Tibial artery (tissue), 4 donors: ENCODE measurements around the gene H19.

Source experiments
- DNase-seq, 2 donors: peaks; one replicate each; pipeline ENCODE4 v3.0.0-alpha.2; 2019
- H3K27ac ChIP-seq, 2 donors: fragments of 200-600 bp; sonication (generic) in 1 of 2; 1 replicate in 1 of 2; 2 replicates in 1 of 2; pipeline ENCODE4 v1.5.1; 2018 to 2019; ENCODE audit warnings: mild to moderate bottlenecking in 1 of 2
- H3K27me3 ChIP-seq, 2 donors: fragments of 200-600 bp; sonication (generic) in 1 of 2; one replicate each; pipeline versions ENCODE4 v1.5.1 to v1.6.0; 2016 to 2019
- H3K36me3 ChIP-seq, 3 donors: fragments of 200-600 bp; sonication (generic) in 2 of 3; one replicate each; pipeline ENCODE4 v1.5.1; 2016 to 2019; ENCODE audit warnings: mild to moderate bottlenecking in 2 of 3
- H3K4me1 ChIP-seq, 4 donors: fragments of 200-600 bp; sonication (generic) in 2 of 4; 1 replicate in 3 of 4; 2 replicates in 1 of 4; pipeline ENCODE4 v1.5.1; 2016 to 2019
- H3K4me3 ChIP-seq, 2 donors: fragments of 200-600 bp; sonication (generic) in 1 of 2; 1 replicate in 1 of 2; 2 replicates in 1 of 2; pipeline ENCODE4 v1.5.1; 2018 to 2019; ENCODE audit warnings: mild to moderate bottlenecking in 2 of 2
- H3K9me3 ChIP-seq, 3 donors: fragments of 200-600 bp; sonication (generic) in 1 of 3; one replicate each; pipeline ENCODE4 v1.5.1; 2016 to 2019
- intact Hi-C: fragments of 100-400 bp; cut with DNase I; formaldehyde crosslinking; loops from one replicate; pipeline ENCODE4 v1.15.0; 2023; ENCODE audit warnings: low total_unique reads
- TF ChIP-seq, protein P1 (sequence below), 2 experiments: fragments of 200-600 bp in 1 of 2; fragments of 450-650 bp in 1 of 2; IDR thresholded peaks; one replicate each; pipeline ENCODE4 v1.5.1; 2017 to 2019; ENCODE audit warnings: antibody characterized with exemption in 2 of 2, mild to moderate bottlenecking in 1 of 2, moderate library complexity in 1 of 2

The H19 gene

GRCh38 chr11:1953489-1954266 lies 44.0 kb downstream of the H19 start:
- Histone ChIP-seq H3K27ac (no peak overlapping the region), H3K27me3 (no peaks in the 10 kb centered on the region), H3K9me3 (no peaks in the 10 kb centered on the region), H3K36me3 (no peaks in the 10 kb centered on the region), H3K4me1 (no peaks in the 10 kb centered on the region), H3K4me3 (no peak overlapping the region)
- peak in 1 of 2 donors; percentile 60 for DNase-seq
- intact Hi-C loops = no loop called here
- TF ChIP-seq, protein P1, sequence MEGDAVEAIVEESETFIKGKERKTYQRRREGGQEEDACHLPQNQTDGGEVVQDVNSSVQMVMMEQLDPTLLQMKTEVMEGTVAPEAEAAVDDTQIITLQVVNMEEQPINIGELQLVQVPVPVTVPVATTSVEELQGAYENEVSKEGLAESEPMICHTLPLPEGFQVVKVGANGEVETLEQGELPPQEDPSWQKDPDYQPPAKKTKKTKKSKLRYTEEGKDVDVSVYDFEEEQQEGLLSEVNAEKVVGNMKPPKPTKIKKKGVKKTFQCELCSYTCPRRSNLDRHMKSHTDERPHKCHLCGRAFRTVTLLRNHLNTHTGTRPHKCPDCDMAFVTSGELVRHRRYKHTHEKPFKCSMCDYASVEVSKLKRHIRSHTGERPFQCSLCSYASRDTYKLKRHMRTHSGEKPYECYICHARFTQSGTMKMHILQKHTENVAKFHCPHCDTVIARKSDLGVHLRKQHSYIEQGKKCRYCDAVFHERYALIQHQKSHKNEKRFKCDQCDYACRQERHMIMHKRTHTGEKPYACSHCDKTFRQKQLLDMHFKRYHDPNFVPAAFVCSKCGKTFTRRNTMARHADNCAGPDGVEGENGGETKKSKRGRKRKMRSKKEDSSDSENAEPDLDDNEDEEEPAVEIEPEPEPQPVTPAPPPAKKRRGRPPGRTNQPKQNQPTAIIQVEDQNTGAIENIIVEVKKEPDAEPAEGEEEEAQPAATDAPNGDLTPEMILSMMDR (IDR thresholded peaks at IDR 0.05) = peak in 1 of 2 experiments; percentile 23

DNA sequence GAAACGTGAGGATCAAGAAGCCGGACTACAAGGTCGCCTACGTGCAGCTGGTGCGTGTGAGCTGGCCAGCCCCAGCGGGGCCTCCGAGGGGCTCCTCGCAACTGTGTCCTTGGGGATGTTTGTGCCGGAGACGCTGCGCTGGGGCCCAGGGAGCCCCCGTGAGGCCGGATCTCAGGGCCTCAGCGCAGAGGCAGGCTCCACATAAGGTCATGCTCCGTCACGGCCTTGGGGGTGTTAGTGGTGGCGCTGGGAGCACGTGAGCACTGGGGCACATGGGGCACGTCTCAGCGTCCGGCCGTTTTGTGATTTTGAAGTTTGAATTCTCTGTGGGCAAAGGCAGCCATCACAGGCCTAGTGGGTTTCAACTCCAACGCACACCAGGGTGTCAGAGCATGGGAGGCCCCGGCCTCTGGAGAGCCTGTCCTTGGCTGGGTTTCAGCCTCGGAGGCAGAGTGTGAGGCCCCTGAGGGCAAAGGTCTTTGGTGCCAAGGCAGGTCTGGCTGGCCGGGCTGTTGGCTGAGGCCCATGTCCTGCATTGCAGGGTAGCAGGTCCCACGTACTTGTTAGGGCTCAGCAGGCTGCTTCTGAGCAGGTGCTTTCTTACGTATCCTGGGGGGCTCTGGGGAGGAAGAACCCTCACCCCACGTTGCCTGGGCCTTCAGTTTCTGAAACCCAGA lies 44.7 kb downstream of the H19 start:
- intact Hi-C loops = no loop called here
- peak in 1 of 2 donors; percentile 24 for DNase-seq
- Histone ChIP-seq H3K27ac (no peak overlapping the region), H3K4me1 (no peaks in the 10 kb centered on the region), H3K4me3 (no peak overlapping the region), H3K9me3 (no peaks in the 10 kb centered on the region), H3K36me3 (no peaks in the 10 kb centered on the region), H3K27me3 (no peaks in the 10 kb centered on the region)
- TF ChIP-seq, protein P1 (IDR thresholded peaks at IDR 0.05) = no peak

DNA sequence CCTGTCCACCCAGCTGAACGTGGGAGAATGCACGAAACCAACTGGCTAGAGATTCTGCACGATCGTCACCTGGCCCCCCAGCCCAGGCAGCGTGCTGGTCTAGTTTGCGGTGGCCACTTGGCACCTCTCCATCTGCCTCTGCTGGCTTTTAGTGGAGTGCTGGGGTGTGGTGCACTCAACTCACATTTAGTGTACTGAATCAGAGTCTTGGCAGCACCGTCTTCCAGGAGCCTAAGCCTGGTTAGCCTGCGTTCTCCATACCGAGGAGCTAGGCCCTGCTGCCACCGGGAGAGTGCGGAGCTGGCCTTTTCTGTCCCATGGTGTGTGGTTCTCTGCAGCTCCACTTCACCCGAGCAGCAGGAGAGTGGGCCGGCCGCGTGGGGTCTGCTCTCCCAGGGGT lies 47.7 kb downstream of the H19 start:
- Histone ChIP-seq H3K4me1 (no peaks in the 10 kb centered on the region), H3K4me3 (no peak overlapping the region), H3K27ac (no peak overlapping the region), H3K36me3 (no peaks in the 10 kb centered on the region), H3K27me3 (no peaks in the 10 kb centered on the region), H3K9me3 (no peaks in the 10 kb centered on the region)
- DNase-seq = no peak
- TF ChIP-seq, protein P1 (IDR thresholded peaks at IDR 0.05) = no peak
- intact Hi-C loops = no loop called here

GRCh38 chr11:1949302-1949701 lies 48.3 kb downstream of the H19 start:
- H3K36me3 ChIP-seq = no peaks in the 10 kb centered on the region

DNA sequence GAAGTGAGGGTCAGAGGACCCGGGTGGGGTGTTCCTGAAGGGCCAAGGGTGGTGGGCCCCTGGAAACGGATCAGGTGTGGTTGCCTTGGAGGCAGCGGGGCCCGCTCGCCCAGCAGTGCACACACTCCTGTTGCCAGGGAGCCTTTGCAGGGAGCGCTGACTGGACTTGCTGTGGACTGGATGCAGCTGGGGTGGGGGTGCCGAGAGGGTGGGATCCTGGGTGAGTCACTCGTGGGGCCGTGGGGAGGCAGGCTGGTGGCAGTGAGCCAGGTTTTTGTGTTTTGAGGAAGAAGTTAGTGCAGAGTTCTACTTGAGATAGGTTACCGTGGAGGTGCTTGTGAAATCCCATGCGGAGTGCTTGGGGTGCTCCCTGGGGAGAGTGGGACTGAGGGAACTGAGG lies 49.3 kb downstream of the H19 start:
- H3K4me1 ChIP-seq = peaks cover 0 to 10% (median 3%) of the 10 kb centered on the region in 4 donors
- no peak overlapping the region for H3K4me3 ChIP-seq
- no peaks in the 10 kb centered on the region for H3K36me3 ChIP-seq
- H3K27ac ChIP-seq = no peak overlapping the region
- DNase-seq = peak; percentile 24 to 67
- H3K27me3 ChIP-seq = no peaks in the 10 kb centered on the region
- TF ChIP-seq, protein P1 (IDR thresholded peaks at IDR 0.05) = no peak
- intact Hi-C loops = no loop called here
- no peaks in the 10 kb centered on the region for H3K9me3 ChIP-seq

More at GRCh38 chr11:1949302-1949701, 48.3 kb downstream of the H19 start:
- no peak overlapping the region for H3K4me3 ChIP-seq
- peaks cover 0 to 1% (median 0%) of the 10 kb centered on the region in 4 donors for H3K4me1 ChIP-seq
- TF ChIP-seq, protein P1 (IDR thresholded peaks at IDR 0.05) = no peak
- H3K27ac ChIP-seq = no peak overlapping the region
- H3K27me3 ChIP-seq = no peaks in the 10 kb centered on the region
- intact Hi-C loops = no loop called here
- no peaks in the 10 kb centered on the region for H3K9me3 ChIP-seq
- peak in 1 of 2 donors; percentile 25 for DNase-seq
